Cardiac fibroblast (primary cell): Measurements from ENCODE around the gene ACOT7.

Source experiments
- DNase-seq, 2 donors: peaks; one replicate each; pipeline versions ENCODE4 v3.0.0 to v3.0.0-alpha.2; 2010; ENCODE audit warnings: low read depth in 2 of 2
- H3K4me3 ChIP-seq, 2 donors: replicated peaks in 1 of 2; 1 replicate in 1 of 2; 2 replicates in 1 of 2; pipeline ENCODE4 v1.5.1; 2011; ENCODE audit warnings: low read depth in 2 of 2, low read length in 2 of 2, mild to moderate bottlenecking in 2 of 2, moderate library complexity in 1 of 2
- TF ChIP-seq, protein P1 (sequence below): IDR thresholded peaks from one replicate; pipeline ENCODE4 v1.5.1; 2011; ENCODE audit warnings: low read depth, mild to moderate bottlenecking, low read length, inconsistent platforms

Gene ACOT7

DNA sequence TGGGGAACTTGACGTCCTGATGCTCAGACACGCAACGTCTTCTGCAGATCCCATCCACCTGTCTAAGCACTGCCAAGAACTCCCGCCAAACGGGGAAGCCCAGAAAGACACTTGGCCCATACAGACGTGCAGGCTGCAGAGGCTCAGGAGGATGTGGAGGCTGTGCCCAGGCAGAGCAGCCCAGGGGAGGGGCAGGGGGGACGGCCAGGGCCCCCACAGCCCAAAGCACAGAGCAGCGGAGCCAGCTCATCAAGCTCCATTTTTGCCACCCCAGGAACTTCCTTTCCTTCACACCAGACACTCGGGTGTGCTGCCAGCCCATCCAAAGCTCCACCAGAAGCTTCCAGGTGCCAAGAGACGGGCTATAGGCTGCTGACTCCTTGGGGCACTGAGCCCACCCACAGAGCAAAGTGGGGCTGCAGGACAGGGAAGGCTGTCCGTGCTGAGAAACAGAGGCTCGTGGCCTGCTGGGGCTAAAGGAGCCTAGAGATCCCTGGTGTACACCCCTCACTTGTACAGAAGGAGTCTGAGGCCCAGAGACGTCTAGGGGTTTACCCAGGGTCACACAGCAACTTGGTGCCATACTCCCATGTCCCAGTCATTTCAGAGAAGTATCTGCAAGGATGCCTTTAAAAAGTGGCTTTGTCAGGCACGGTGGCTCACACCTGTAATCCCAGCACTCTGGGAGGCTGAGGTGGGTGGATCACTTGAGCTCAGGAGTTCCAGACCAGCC is 59.1 kb downstream of the ACOT7 start:
- TF ChIP-seq, protein P1, sequence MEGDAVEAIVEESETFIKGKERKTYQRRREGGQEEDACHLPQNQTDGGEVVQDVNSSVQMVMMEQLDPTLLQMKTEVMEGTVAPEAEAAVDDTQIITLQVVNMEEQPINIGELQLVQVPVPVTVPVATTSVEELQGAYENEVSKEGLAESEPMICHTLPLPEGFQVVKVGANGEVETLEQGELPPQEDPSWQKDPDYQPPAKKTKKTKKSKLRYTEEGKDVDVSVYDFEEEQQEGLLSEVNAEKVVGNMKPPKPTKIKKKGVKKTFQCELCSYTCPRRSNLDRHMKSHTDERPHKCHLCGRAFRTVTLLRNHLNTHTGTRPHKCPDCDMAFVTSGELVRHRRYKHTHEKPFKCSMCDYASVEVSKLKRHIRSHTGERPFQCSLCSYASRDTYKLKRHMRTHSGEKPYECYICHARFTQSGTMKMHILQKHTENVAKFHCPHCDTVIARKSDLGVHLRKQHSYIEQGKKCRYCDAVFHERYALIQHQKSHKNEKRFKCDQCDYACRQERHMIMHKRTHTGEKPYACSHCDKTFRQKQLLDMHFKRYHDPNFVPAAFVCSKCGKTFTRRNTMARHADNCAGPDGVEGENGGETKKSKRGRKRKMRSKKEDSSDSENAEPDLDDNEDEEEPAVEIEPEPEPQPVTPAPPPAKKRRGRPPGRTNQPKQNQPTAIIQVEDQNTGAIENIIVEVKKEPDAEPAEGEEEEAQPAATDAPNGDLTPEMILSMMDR, result no peak
- no peak for DNase-seq
- no peak overlapping the region for H3K4me3 ChIP-seq

DNA sequence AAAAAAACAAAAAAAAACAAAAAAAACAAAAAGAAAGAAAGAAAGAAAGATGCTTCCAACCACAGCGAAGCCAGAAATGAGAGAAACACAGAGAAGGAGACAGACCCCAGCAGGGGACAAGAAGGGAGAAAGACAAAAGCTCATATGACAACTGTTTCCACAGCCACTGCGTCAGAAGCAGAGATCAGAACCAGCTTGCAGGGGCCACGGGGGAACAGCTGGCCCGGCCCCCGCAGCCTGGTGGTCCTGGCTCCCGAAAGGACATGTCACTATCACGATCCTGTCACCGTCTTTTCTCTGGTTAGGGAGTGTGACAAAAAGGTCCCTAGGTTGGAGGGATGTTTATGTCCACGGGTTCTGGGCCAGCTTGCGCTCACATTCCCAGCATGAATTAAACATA is 60.7 kb downstream of the ACOT7 start:
- H3K4me3 ChIP-seq, result no peak overlapping the region
- TF ChIP-seq, protein P1, result no peak
- no peak for DNase-seq

DNA sequence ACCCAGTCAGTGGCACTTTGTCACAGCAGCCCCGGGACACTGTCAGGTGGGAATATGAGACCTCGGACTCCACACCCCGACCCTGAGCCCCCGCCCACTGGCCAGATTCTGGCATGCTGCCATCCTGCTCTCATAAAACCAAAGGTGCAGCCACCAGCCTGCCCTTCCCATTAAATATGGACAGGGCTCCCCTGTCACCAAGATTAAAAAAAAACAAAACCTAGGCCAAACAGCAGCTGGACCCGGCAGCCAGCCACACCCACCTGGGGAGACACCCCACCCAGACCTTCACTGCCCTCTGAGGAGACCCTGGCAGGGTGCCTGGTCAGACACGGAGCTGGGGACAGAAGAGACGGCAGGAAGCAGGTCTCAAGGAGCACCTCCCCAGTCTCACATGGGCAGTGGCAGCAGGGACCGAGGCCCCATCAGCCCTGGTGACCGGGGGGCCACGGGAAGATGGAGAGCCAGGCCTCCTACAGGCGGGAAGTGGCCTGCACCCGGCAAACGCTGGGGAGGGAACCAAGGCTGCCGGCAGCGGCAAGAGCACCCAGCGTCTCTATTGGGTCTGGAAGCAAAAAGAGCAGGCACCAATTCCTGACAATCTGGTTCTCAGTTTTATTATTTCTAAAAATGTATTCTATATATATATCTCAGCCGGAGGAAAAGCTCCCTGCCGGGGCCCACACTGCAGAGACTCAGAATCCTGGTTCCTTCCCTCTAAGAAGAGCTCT is 61.9 kb downstream of the ACOT7 start:
- no peak overlapping the region for H3K4me3 ChIP-seq
- no peak for DNase-seq
- TF ChIP-seq, protein P1, result peak; percentile 3

DNA sequence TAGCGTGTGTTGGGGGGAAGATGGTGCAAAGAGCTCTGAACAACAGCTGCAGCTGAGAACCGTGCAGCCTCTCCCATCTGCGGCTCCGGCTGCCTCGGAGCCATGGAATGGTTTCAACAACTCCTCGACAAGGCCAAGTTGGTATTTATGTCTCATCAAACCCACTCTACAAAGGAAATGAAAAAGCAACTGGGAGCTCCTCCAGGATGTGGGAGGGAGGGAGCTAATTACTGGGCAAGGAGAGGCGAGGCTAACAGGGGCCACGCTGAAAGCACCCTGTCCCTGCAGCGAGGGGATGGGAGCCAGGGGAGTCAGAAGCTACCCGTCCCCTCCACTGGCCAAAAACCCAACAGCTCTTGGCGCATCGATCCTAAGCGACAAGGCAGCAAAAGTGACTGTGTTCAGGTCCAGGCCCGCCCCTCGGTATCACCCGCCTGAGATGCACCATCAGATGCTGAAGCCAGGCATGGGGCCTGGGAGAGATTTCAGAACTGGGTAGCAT is 63.1 kb downstream of the ACOT7 start:
- H3K4me3 ChIP-seq, result no peak overlapping the region
- DNase-seq, result peak; percentile 57 to 79
- TF ChIP-seq, protein P1, result no peak

DNA sequence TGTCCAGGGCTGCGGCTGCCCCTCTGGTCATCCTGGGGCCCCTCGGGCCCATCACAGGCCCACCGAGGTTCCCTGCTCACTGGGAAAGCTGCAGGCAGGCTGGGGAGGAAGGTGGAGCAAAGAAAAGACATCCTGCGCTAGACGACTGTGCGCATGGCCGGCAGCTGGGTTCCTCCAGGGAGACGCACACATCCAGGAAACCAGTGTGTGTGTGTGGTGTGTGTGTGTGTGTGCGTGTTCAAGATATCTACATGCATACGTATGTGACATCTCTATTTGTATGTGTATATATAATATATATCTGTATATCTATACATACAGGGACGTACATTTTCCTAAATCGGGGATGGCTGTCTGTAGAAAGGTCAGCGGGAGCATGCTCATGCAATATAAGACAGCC is 63.7 kb downstream of the ACOT7 start:
- H3K4me3 ChIP-seq, result no peak overlapping the region
- peak; percentile 39 to 76 for DNase-seq
- TF ChIP-seq, protein P1, result no peak

DNA sequence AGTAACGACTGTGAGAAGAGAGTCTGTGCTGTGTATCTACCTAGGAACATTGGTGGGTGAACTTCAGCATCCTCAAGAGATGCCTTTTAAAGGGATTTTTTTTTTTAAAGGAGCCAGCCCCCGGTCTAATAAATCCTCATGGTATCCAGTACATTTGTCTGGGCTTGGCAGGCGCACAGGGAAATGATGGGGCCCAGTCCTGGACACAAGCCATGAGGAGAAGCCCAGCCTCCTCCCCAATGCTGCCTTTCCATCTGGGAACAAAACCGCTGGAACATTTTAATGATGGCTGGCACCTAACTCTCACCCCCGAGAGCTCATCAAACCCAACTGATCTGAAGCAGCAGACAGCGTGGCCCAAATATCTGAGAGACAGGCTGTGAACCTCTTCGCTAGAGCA is 64.2 kb downstream of the ACOT7 start:
- TF ChIP-seq, protein P1, result no peak
- DNase-seq, result peak in 1 of 2 donors; percentile 73
- no peak overlapping the region for H3K4me3 ChIP-seq
